ENCODE data around the gene TEX54.

- TF ChIP-seq TAF1 (IDR thresholded peaks at IDR 0.05; ENCODE audit: borderline replicate concordance, low read depth, low read length) (peak; percentile 95), POLR2AphosphoS5 (IDR thresholded peaks at IDR 0.05; ENCODE audit: low read depth, low read length) (peak; percentile 95), POLR2A (IDR thresholded peaks at IDR 0.05; ENCODE audit: low read depth, low read length) (peak; percentile 96)
Observed at GRCh38 chr11:62839050-62839945, 6.7 kb upstream of the TEX54 start, which contains the start of gene WDR74.

Measured in GM12892 (cell line).